Transverse colon (tissue), 3 donors: ENCODE measurements around the gene EIF1AD.

Experiments
- CTCF ChIP-seq, 5 experiments: fragments of 200-600 bp in 3 of 5; fragments of 450-650 bp in 2 of 5; sonication (generic) in 3 of 5; IDR thresholded peaks; 1 replicate in 2 of 5; 2 replicates in 3 of 5; pipeline ENCODE4 v1.5.1; 2016 to 2017; ENCODE audit warnings: antibody characterized with exemption in 5 of 5, inconsistent platforms in 3 of 5, mild to moderate bottlenecking in 2 of 5, moderate library complexity in 1 of 5
- POLR2A ChIP-seq: fragments of 450-650 bp; IDR thresholded peaks from one replicate; pipeline ENCODE4 v1.6.1; 2016; ENCODE audit warnings: antibody characterized with exemption, mild to moderate bottlenecking, moderate library complexity

DNA sequence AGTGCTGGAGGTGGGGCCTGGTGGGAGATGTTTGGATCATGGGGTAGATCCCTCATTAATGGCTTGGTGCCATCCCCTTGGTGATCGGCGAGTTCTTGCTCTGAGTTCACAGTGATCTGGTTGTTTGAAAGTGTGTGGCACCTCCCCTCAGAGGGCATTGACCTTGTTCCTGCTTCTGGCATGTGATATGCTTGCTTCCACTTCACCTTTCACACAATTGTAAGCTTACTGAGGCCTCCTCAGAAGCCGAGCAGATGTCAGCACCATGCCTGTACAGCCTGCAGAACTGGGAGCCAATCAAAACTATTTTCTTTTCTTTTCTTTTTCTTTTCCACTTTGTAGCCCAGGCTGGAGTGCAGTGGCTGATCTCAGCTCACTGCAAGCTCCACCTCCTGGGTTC lies 35.4 kb upstream of the EIF1AD start:
- no peak for TF ChIP-seq CTCF (IDR thresholded peaks at IDR 0.05)
- TF ChIP-seq POLR2A = no peak
